PFSK-1 (cell line): ENCODE measurements around the gene SDHAF2.

ENCODE experiments used
- FOXP2 ChIP-seq: optimal IDR thresholded peaks from 2 replicates; pipeline ENCODE3; 2011; ENCODE audit warnings: borderline replicate concordance, control low read depth, inconsistent platforms; ENCODE audit not compliant: insufficient read depth; ENCODE audit errors: extremely low read length, extremely low read depth
- POLR2AphosphoS5 ChIP-seq: IDR thresholded peaks from 2 replicates; pipeline ENCODE4 v1.6.1; 2012; ENCODE audit warnings: low read depth, mild to moderate bottlenecking, control low read depth, low read length, moderate library complexity
- SIN3A ChIP-seq: IDR thresholded peaks from 2 replicates; pipeline ENCODE4 v1.6.1; 2012; ENCODE audit warnings: mild to moderate bottlenecking, low read length, moderate library complexity, borderline replicate concordance; ENCODE audit not compliant: insufficient read depth
- TAF1 ChIP-seq: IDR thresholded peaks from 2 replicates; pipeline ENCODE4 v1.6.1; 2012; ENCODE audit warnings: low read length, control low read depth, borderline replicate concordance; ENCODE audit not compliant: insufficient read depth
- TF ChIP-seq, protein P1 (sequence below), 2 experiments: IDR thresholded peaks; 2 replicates each; pipeline versions ENCODE4 v1.6.1 to v1.8.0; 2011 to 2012; ENCODE audit warnings: low read depth in 2 of 2, low read length in 2 of 2, control low read depth in 1 of 2, inconsistent platforms in 1 of 2, mild to moderate bottlenecking in 1 of 2, moderate library complexity in 1 of 2; ENCODE audit not compliant: insufficient read depth in 1 of 2

- no peak for TF ChIP-seq POLR2AphosphoS5
- TF ChIP-seq SIN3A = no peak
- TF ChIP-seq, protein P1, sequence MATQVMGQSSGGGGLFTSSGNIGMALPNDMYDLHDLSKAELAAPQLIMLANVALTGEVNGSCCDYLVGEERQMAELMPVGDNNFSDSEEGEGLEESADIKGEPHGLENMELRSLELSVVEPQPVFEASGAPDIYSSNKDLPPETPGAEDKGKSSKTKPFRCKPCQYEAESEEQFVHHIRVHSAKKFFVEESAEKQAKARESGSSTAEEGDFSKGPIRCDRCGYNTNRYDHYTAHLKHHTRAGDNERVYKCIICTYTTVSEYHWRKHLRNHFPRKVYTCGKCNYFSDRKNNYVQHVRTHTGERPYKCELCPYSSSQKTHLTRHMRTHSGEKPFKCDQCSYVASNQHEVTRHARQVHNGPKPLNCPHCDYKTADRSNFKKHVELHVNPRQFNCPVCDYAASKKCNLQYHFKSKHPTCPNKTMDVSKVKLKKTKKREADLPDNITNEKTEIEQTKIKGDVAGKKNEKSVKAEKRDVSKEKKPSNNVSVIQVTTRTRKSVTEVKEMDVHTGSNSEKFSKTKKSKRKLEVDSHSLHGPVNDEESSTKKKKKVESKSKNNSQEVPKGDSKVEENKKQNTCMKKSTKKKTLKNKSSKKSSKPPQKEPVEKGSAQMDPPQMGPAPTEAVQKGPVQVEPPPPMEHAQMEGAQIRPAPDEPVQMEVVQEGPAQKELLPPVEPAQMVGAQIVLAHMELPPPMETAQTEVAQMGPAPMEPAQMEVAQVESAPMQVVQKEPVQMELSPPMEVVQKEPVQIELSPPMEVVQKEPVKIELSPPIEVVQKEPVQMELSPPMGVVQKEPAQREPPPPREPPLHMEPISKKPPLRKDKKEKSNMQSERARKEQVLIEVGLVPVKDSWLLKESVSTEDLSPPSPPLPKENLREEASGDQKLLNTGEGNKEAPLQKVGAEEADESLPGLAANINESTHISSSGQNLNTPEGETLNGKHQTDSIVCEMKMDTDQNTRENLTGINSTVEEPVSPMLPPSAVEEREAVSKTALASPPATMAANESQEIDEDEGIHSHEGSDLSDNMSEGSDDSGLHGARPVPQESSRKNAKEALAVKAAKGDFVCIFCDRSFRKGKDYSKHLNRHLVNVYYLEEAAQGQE (IDR thresholded peaks at IDR 0.05; ENCODE audit: insufficient read depth in 1 of 2, low read depth in 2 of 2, low read length in 2 of 2) = no peak
- no peak for TF ChIP-seq TAF1
- TF ChIP-seq FOXP2 = no peak
These were observed 49.0 kb upstream of the SDHAF2 start for GRCh38 chr11:61380884-61381283.
